ENCODE results near the gene ST6GALNAC6.

DNA sequence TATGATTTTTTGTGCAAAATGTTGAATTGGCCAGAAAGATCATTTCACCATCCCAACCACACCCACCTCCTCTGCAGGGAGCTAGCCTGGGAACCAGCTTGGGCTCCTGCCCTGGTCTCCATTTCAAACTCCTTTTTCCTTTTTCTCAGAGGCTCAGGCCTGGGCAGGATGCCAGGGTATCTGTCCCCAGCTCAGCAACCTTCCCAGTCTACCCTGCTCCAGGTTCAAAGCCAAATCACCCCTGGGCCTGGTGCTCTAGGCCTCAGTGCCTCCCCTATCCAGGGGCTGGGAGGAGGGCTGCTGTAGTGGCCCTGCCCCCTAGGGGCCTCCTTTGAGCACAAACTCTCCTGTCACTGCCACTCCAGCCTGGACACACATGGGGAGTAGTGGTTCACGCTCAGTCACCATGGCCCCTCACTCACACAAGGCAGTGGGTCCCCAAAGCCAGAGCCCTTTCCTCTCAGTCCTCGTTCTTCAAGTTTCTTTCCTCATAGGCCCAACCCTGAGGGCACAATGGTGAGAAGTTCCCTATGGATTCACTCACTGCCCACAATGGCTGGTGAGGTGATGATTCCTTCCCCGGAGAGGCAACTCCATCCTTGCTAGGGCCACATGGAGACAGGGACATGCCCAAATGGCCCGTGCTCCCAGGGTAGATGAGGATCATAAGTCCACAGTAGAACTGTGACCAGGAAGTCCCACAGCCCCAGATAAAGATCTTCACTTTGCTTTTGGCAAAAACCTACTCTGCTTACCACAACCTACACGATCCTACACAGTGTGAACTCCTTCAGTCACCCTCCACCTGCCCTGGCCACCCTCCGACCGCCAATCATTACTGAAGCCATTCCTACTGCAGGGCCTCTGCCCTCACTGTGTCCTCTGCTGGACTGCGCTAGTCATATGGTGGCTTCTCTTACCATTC, 19.0 kb upstream of the ST6GALNAC6 start:
- TF ChIP-seq, protein P1, sequence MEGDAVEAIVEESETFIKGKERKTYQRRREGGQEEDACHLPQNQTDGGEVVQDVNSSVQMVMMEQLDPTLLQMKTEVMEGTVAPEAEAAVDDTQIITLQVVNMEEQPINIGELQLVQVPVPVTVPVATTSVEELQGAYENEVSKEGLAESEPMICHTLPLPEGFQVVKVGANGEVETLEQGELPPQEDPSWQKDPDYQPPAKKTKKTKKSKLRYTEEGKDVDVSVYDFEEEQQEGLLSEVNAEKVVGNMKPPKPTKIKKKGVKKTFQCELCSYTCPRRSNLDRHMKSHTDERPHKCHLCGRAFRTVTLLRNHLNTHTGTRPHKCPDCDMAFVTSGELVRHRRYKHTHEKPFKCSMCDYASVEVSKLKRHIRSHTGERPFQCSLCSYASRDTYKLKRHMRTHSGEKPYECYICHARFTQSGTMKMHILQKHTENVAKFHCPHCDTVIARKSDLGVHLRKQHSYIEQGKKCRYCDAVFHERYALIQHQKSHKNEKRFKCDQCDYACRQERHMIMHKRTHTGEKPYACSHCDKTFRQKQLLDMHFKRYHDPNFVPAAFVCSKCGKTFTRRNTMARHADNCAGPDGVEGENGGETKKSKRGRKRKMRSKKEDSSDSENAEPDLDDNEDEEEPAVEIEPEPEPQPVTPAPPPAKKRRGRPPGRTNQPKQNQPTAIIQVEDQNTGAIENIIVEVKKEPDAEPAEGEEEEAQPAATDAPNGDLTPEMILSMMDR (IDR thresholded peaks at IDR 0.05): peak; percentile 33
- TF ChIP-seq ZFX (IDR thresholded peaks at IDR 0.05; ENCODE audit: borderline replicate concordance): no peak

All from 22Rv1 (cell line).